HUDEP-2 (cell line): ENCODE data around the gene EYA2.

Source experiments
- DNase-seq, 76 experiments: peaks; one replicate each; lab custom pipeline; 2025; ENCODE audit not compliant: unreplicated experiment in 76 of 76; lab: John Stamatoyannopoulos, UW

Gene EYA2

DNA sequence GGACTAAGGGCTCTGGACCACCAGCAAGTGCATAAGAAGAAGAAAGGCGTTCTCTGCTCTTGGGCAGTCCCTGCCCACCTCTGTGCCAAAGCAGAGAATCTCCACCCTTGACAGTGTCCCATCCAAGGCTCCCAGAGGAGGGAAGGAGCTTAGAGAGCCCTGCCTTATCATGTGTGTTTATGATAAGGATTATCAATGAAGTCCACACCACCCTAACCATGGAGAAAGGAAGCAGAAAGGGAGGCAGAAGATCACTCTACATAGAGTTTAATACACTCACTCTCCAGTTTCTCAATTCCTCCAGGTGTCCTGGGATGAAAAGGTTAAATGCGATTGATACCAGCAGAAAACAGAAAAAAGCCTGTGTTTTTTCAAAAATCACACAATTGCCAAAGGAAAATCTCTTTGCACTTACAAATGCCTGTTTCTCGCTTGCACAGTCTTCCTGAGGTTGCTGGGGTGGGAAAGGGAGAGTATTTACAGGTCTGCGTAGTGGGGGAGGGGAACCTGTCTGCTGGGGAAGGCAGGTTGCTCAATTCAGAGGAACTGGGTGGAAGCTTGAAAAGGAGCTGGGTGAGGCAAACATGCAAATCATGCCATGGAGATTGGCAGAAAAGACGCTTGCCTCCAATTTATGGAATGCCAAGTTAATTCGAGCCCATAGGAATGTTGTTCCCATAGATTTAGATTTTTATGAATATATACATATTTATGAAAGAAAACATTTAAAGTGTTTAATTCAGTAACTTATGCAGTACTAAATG, 104.0 kb downstream of the EYA2 start:
- peak in 29 of 76 experiments; percentile 1 to 70 (median 22) for DNase-seq

DNA sequence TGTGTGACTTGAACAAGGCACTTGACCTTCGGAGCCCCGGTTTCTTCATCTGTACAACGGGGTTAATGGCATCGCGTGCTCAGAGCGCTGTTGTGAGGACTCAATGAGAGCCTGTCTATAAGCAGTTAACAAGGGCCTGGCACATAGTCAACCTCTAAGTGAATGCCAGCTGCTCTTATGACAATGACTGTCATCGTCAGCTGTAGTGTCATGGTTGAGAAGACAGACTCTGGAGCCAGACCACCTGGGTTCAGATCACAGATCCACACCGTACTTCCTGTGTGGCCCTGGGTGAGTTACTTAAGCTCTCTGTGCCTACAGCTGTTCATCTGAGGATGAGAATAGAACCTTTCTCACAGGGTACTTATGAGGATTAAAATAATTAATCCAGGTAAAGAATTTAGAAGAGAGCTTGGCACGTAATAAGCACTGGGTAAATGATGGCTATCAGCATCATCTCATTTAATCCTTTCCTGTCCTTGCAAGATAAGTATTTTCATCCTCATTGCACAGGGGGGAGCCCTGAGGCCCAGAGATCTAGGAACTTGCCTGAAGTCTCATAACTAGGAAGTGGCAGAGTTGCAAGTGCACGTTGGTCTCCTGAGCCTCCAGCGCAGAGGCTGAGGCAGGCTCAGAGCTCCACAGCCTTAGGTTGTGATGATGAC, 105.3 kb downstream of the EYA2 start:
- DNase-seq = peak in 1 of 76 experiments; percentile 11

DNA sequence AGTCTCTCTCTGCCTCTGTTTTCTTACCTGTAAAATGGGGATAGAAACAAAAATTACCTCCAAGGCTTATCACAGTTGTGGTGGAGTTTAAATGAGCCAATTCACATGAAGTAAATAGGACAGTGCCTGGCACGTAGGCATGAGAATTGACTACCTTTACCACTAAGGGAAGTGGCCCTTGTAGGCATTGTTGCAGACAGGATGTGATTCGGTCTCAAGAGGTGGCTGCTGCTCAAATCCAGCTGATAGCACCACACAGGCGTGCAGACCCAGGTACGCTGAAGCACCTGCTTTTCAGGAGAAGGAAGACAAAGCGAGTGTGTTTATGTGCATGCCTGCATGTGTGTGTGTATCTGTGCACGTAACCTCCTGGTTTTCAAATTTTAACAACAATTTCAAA, 108.6 kb downstream of the EYA2 start:
- DNase-seq = no peak

DNA sequence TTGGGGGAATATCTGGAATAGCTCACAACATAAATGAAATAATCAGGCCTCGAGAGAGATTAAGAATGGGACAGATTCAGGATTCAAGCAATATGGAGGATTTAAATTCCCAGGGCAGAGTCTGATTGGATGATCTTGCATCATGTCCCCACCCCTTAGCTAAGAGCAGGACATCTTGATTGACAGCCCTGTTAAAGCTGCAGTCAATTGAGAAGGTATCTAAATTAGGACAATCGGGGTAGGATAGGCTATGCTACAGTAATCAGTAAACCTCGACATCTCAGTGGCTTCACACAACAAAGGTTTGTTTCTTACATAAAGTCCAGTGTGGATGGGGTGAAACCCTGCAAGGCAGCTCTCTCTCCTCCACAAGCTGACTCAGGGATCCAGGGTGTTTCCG, 109.5 kb downstream of the EYA2 start:
- DNase-seq = no peak

DNA sequence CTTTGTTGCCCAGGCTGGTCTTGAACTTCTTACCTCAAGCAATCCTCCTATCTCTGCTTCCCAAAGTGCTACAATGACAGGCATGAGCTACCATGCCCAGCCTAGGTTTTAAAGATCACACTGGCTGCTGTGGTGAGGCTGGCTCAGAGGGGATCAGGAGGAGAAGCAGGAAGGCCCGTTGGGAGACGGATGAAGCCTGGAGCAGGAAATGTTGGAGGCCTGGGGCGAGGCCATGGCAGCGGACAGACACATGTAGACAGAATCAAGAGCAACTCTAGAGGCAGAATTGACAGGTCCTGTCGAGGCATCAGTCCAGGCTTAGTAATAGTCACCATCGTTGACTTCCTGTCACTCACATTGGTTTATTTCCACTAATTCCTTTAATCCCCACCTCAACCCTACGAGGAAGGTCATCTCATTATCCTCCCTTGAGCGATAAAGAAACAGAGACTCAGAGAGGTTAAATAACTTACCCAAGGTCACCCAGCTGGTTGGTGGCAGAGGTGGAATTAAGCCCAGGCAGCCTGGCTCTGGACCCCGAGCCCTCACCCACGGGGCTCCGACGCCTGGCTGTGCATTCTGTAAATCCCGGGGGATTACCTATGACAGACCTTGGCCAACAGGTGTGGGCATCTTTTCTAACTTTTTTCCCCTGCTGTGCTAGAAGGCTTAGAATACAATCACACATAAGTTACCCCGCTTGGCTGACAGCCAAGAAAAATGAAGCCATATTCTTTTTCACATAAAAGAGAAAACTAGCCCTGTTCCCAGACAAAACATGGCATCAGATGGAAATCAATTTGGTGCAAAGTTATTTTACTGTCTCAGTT, 113.4 kb downstream of the EYA2 start:
- DNase-seq = no peak

DNA sequence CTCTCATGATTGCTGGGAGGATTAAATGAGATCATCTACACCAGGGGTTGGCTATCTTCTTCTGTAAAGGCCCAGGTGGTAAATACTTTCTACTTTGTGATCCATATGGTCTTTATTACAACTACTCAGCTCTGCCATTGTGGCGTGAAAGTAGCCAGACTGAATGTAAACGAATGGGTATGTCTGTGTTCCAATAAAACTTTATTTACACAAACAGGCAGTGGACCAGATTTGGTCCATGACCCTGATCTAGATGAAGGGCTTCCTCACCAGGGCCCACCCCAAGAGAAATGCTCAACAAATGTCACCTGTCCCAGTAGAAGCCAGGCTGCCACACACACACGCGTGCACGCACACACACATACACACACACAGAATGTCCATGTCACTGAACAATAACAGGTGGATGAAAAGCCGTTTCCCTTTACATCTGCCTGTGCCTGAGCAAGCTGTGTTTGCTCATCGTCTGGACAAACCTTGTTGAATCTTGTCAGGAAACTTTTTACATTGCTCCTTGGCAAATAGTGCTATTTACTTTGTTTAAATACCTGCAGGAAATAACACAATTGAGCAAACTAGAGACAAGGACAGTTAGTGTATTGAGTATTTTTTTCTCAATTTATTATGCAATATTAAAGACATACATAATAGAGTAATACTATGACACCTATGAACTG, 114.3 kb downstream of the EYA2 start:
- no peak for DNase-seq

DNA sequence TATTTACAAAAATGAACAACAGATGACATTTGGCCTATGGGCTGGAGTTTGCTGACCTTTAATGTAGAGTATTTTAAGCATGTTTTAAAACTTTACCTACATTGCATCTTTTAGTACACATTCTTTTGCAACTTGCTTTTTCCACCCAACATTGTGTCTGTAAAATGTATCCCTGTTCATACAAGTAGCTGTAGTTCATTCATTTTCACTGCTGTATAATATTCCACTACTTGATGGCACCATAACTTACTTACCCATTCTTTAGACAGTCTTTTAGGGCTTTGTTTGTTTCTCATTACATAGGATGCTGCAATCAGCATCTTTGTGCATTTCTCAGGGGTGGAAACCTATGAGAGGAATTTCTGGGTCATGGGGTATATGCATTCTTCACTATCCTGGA, 115.1 kb downstream of the EYA2 start:
- DNase-seq = no peak

DNA sequence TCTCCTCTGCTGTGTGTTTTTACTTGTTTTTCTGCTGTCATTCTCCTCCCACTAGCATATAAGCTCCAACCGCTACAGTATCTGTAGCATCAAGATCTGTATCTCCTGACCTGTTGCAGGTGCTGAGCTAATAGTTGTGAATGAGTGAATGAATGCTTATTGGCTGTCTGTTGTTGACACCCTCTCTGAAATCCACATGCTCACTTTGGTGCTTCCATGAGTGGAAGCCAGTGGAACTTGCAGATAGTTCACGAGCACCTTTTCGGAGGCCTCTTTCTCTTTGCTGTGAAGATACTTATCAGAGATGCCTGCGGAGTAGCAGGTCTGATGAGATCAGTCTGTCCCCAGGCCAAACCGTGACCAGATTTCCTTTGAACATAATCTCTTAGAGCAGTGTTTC, 117.3 kb downstream of the EYA2 start:
- DNase-seq = no peak

DNA sequence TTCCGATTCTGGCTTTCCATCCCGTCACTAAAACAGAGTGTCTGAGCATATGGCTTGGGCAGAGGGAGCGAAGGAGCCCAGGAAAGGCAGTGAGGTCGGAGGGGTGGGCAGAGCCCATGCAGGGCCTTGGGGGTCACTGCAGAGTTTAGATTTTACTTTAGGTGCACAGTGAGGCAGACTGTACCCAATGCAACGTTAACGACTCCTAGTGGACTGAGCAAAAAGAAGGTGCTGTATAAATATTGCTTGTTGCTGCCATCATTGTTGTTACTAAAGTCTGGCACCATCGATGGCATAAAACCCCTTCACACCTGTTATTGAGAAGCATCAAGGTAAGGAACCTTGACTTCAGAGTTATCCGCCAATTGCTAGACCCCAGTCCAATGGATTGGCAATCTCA, 119.0 kb downstream of the EYA2 start:
- DNase-seq = no peak

DNA sequence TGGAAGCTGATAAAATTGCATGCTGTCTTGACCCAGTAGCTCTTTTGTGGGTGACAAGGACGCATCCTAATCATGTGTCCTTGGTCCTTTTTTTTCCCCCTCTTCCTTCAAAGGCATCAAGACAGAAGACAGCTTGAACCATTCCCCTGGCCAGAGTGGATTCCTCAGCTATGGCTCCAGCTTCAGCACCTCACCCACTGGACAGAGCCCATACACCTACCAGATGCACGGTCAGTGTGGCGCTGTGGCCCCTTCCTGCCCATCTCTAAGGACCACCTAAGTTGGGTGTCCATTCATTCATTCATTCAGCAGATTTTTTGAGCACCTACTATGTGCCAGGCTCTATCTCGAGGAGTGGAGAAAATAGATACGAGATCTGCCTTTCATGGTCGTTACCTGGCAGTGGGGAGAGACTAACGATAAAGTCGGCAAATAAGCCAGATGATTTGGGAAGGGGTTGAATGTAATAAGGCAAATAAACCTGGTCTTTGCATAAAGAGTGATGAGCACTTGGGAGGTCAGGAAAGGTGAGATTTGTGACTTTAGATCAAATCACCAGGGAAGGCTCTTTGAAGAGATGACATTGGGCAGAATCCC, 121.5 kb downstream of the EYA2 start:
- no peak for DNase-seq

DNA sequence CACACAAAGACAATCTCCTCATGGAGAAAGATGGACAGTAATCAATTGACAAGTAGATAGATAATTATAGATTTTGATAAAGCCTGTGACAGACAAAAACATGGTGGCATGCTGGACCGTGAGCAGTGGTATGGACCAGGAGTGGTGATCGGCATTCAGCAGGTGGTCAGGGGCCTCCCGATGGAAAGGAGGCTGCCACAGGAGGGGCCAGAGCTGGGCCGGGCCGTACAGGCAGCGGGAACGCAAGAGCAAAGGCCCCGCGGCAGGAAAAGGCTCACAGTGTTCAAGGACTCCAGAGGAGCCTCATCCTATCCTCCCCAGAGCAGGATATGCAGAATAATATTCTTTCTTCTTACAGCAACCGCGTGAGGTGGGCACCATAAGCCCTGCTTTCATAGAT, 123.7 kb downstream of the EYA2 start:
- DNase-seq = no peak

DNA sequence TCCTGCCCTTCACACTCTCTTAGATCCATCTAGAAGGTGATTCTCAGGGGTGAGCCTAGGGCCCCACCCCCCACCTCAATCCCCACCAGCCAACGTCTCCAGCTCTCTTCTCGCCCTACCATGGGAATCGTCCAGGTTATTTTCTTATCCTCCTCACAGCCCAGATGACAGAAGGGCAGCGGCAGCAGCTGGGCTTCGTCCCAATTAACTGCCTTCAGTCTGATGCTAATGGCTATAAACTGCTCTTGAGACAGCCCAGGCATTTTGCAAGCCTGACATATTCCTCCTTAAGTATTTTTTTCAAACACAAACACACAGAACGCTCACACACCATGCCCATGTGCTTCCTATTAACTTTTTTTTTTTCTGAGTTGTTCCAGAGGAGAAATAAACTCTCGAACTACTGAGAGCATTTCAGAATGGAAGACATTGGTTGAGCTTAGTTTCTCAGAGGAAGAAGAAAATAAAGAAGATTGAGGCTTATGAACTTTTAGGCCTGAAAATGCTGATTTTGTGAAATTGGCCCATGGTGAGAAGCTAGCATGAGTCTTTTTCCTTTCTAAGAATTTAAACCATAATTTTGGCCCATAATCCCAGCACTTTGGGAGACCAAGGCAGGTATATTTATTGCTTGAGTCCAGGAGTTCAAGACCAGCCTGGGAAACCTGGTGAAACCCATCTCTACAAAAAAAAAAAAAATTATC, 124.6 kb downstream of the EYA2 start:
- no peak for DNase-seq

DNA sequence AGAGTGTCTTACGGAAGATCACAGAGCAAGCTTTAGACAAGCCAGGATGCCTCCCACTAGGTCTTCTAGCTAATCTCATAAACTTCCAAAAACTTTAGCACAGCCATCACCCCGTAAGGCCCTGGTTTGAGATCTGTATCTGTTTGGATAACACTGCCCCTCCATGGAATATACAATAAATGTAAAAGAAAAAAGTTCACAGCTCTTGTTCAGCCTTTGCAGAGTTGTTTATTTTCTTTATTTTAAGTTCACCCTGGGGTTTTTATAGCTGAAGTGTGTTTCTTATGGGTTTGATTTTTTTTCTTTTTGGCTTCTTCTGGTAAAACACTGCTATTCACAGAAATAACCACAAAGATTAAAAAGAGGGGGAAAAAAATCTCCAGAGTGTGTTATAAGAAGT, 125.6 kb downstream of the EYA2 start:
- no peak for DNase-seq

DNA sequence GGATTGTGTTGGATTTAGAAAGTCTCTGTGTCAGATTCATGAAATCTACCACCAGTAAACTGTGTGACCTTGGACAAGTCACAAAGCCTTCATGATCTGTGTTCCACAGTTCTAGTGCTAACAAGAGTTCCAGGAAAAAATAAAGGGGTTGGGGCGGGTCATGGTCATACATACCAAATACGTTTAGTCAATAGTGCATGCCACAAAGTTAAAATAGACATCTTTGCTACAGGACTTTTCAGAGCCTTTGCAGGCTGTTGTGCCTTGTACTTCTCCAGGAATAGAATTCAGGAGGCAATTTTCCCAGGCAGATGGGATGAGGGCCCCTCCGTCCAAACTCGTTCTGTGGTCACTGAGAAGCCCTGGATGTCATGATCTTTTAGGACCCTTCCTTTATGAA, 127.2 kb downstream of the EYA2 start:
- no peak for DNase-seq

DNA sequence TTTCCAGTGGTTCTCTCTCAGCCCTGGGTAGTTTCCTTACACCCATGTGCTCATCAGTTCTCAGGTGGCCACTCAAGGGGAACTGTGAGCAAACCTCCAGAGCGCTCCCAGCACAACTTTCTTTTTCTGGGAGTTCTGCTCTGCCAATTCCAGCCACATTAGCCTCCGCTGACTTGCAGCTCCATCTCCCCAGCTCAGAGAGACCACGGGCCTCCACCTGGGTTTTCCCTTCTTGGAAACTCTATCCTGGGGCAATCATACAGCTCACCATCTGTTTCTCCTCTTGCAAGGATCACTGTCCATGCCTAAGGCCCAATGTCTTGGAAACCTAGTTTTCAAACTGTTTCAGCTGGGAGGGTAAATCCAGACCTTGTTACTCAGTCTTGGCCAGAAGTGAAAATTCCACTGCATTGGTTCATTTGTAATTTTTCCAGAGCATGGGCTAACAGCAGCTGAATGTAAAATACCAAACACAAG, 129.9 kb downstream of the EYA2 start:
- no peak for DNase-seq

DNA sequence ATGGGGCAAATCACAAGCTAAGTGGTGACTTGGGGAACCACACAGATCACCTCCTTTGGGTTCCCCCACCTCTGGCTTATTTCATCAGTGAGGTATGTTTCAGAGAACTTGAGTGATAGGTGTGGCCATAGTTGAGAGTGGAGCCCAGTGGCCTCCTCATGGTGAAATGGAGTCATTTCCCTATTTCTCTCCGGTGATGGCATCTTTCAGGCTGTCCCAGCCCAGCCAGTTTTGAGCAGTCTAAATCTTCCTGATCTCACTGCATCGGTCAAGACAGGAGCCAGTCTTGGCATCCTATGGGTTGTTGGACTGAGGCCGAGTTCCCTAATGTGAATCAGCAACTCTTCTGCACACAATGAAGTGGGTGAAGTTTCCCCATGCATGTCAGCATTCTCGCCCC, 132.4 kb downstream of the EYA2 start:
- no peak for DNase-seq

DNA sequence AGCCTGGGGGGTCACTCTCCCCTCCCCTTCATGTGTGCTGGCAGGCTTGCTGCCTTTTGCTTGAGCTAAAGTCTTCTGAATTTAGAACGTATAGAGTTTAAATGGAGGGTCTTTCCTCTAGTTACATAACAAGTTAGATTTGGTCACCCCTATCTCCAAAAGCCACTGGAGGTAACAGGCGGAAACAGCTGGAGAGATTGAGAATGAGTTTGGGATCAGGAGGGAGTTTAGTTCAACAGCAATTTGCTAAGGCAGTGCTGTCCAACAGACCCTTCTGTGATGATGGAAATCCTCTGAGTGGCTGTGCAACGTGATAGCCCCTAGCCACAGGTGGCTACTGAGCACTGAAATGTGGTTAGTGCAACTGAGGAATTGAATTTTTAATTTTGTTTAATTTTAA, 132.8 kb downstream of the EYA2 start:
- no peak for DNase-seq

DNA sequence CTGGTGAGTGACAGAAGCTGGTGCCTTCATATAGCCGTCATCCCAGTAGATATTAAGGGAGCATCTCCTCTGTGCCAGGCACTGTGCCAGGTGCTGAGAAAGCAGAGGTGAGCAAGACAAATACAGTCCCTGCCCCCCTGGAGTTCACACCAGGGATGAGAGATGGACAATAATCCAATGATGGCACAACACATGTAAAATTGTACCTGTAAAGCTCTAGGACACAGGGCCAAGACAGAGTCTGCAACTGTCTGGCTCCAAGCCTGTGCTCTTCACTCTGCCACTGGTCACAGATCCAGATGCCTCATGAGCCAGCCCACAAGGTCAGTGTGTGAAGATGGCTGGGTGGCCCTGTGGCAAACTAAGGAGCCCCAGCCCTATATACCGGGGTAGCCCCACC, 133.8 kb downstream of the EYA2 start:
- no peak for DNase-seq

DNA sequence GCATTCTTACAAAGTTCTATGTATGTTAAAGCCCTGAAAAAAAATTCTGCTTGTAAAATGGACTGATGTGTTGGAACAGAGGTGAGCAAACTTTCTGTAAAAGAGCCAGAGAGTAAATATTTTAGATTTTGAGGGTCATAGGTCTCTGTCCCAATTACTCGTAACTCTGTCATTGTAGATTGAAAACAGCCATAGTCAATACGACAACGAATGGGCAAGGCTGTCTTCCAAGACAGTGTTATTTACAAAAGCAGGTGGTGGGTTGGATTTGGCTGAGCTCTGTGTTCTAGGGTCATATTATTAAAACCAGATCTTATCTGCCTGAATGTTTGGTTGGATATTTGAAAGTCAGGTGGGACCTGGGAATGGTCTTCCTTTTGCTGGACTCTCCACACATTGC, 135.2 kb downstream of the EYA2 start:
- DNase-seq = no peak

DNA sequence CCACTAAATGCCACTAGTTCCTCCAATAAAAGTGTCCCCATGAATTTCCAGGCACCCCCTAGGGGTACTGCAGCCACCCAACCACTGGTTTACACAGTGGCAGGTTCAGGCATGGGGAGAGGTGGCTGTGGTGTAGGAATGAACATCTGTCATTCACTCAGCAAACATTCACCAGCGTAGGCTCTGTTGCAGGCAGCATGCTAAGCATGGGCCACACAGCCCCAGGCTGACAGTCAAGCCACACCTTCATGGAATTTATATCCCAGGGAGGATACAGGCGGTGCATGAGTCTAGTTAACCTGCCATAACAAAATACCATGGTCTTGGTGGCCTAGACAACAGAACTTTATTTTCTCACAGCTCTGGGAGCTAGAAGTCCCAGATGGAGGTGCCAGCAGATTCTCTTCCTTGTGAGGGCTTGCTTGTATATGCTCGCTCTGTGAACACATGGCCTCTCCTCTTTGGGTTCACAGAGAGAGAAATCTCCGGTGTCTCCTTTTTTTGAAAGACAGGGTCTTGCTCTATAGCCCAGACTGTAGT, 135.7 kb downstream of the EYA2 start:
- no peak for DNase-seq
